ENCODE data around the gene TEX48.

DNA sequence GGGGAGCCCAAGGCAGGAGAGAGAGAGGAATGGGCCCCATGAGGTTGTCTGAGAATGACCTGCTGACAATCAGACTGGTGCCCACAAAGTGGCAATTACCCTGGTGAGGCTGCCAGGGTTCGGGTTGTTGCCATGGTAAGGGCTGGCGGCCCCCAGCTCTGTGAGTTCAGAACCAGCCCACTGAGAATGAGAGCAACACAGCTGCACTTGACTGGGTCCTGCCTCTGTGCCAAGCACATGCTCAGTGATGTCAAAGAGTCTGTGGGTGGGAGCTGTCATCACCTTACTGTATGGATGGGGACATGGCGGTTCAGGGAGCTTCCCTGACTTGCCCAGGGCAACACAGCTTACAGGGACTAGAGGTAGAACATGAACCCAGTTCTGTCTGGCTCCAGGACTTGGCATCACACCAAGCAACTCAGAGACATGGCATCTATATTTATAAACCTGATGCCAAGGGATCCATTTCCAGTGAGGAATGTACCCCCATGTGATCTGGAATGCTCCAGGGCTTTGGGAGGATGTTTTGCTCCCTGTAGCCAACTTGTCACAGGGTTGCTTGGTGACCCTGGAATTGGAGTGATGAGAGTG lies 38.2 kb upstream of the TEX48 start:
- TF ChIP-seq EZH2phosphoT487 (IDR thresholded peaks at IDR 0.05; ENCODE audit: insufficient read depth, low read depth) (no peak), EZH2 (IDR thresholded peaks at IDR 0.05; ENCODE audit: insufficient read depth, poor library complexity, severe bottlenecking) (no peak)

All from GM23248 (cell line).